SK-N-SH treated with all-trans-retinoic acid at 6 μM for 48 hours (cell line): Measurements from ENCODE around the gene TECTA.

Experiments used
- ATAC-seq: fragments of 200-7000 bp; cut with Tn5 transposase; 3 replicates; pipeline ENCODE4 v1.9.1; 2020; ENCODE audit warnings: mild to moderate bottlenecking, moderate library complexity
- ARNTL ChIP-seq: fragments of 450-650 bp; formaldehyde crosslinking; IDR thresholded peaks from 2 replicates; pipeline ENCODE4 v1.5.0; 2020; ENCODE audit warnings: low read depth, mild to moderate bottlenecking, moderate library complexity, borderline replicate concordance
- CREB5 ChIP-seq: fragments of 250-450 bp; sonication (Bioruptor Pico); IDR thresholded peaks from 2 replicates; pipeline ENCODE4 v1.5.1; 2020; ENCODE audit warnings: low read depth, mild to moderate bottlenecking, moderate library complexity
- CSDC2 ChIP-seq: fragments of 250-450 bp; sonication (Bioruptor Pico); IDR thresholded peaks from 2 replicates; pipeline ENCODE4 v1.5.0; 2020; ENCODE audit warnings: mild to moderate bottlenecking, moderate library complexity
- CSRNP3 ChIP-seq: fragments of 250-450 bp; sonication (Bioruptor Pico); IDR thresholded peaks from 2 replicates; pipeline ENCODE4 v1.5.1; 2021; ENCODE audit warnings: mild to moderate bottlenecking, moderate library complexity
- ESRRG ChIP-seq: fragments of 250-450 bp; sonication (Bioruptor Pico); IDR thresholded peaks from 2 replicates; pipeline ENCODE4 v1.6.1; 2021; ENCODE audit warnings: mild to moderate bottlenecking
- GLIS3 ChIP-seq: fragments of 250-450 bp; sonication (Bioruptor Pico); IDR thresholded peaks from 2 replicates; pipeline ENCODE4 v1.5.0; 2020; ENCODE audit warnings: mild to moderate bottlenecking, moderate library complexity
- ISL1 ChIP-seq: fragments of 250-450 bp; sonication (Bioruptor Pico); IDR thresholded peaks from 2 replicates; pipeline ENCODE4 v2.1.2; 2022; ENCODE audit warnings: mild to moderate bottlenecking, moderate library complexity
- OSR1 ChIP-seq: fragments of 250-450 bp; sonication (Bioruptor Pico); IDR thresholded peaks from 2 replicates; pipeline ENCODE4 v1.8.0; 2022; ENCODE audit warnings: moderate library complexity, mild to moderate bottlenecking, inconsistent platforms
- PATZ1 ChIP-seq: fragments of 250-450 bp; sonication (Bioruptor Pico); IDR thresholded peaks from 2 replicates; pipeline ENCODE4 v1.8.0; 2020; ENCODE audit warnings: mild to moderate bottlenecking, moderate library complexity, borderline replicate concordance
- RARB ChIP-seq: fragments of 250-450 bp; sonication (Bioruptor Pico); IDR thresholded peaks from 2 replicates; pipeline ENCODE4 v1.8.0; 2021; ENCODE audit warnings: mild to moderate bottlenecking, moderate library complexity
- SNAI2 ChIP-seq: fragments of 250-450 bp; sonication (Bioruptor Pico); IDR thresholded peaks from 2 replicates; pipeline ENCODE4 v1.5.0; 2020; ENCODE audit warnings: mild to moderate bottlenecking, moderate library complexity
- TCF4 ChIP-seq: fragments of 250-450 bp; sonication (Bioruptor Pico); IDR thresholded peaks from 2 replicates; pipeline ENCODE4 v1.8.0; 2021; ENCODE audit warnings: mild to moderate bottlenecking, moderate library complexity, borderline replicate concordance
- TOX ChIP-seq: fragments of 250-450 bp; sonication (Bioruptor Pico); IDR thresholded peaks from 2 replicates; pipeline ENCODE4 v1.8.0; 2021; ENCODE audit warnings: mild to moderate bottlenecking, moderate library complexity, borderline replicate concordance
- TSHZ2 ChIP-seq: fragments of 250-450 bp; sonication (Bioruptor Pico); IDR thresholded peaks from 2 replicates; pipeline ENCODE4 v1.5.0; 2020; ENCODE audit warnings: mild to moderate bottlenecking, moderate library complexity
- ZC3H10 ChIP-seq: fragments of 250-450 bp; sonication (Bioruptor Pico); IDR thresholded peaks from 2 replicates; pipeline ENCODE4 v1.5.1; 2021; ENCODE audit warnings: mild to moderate bottlenecking, moderate library complexity
- ZFP30 ChIP-seq: fragments of 450-650 bp; formaldehyde crosslinking; IDR thresholded peaks from 2 replicates; pipeline ENCODE4 v1.5.0; 2022; ENCODE audit warnings: mild to moderate bottlenecking, moderate library complexity
- ZNF565 ChIP-seq: fragments of 450-650 bp; formaldehyde crosslinking; conservative IDR thresholded peaks from 2 replicates; pipeline ENCODE4 v1.5.0; 2020; ENCODE audit warnings: low read depth, mild to moderate bottlenecking, moderate library complexity
- ZNF70 ChIP-seq: fragments of 450-650 bp; formaldehyde crosslinking; IDR thresholded peaks from 2 replicates; pipeline ENCODE4 v1.5.0; 2020; ENCODE audit warnings: mild to moderate bottlenecking, moderate library complexity
- ZNF8 ChIP-seq: fragments of 450-650 bp; formaldehyde crosslinking; IDR thresholded peaks from 2 replicates; pipeline ENCODE4 v1.5.0; 2020; ENCODE audit warnings: mild to moderate bottlenecking, moderate library complexity

The TECTA gene

GRCh38 chr11:121057922-121058321 is 43.1 kb upstream of the TECTA start:
- no peak for ATAC-seq

GRCh38 chr11:121058941-121059340 is 42.1 kb upstream of the TECTA start:
- no peak for ATAC-seq

More at GRCh38 chr11:121057922-121058321, 43.1 kb upstream of the TECTA start:
- TF ChIP-seq GLIS3 (no peak), CSRNP3 (CRISPR knock-in tag) (no peak), TOX (CRISPR knock-in tag) (no peak), ESRRG (CRISPR knock-in tag) (no peak)

GRCh38 chr11:121059605-121060004 is 41.4 kb upstream of the TECTA start:
- ATAC-seq = no peak

More at GRCh38 chr11:121058941-121059340, 42.1 kb upstream of the TECTA start:
- TF ChIP-seq GLIS3 (no peak), ZNF8 (CRISPR knock-in tag) (no peak), OSR1 (no peak), ESRRG (CRISPR knock-in tag) (no peak), CREB5 (CRISPR knock-in tag) (no peak), TOX (CRISPR knock-in tag) (no peak), ISL1 (CRISPR knock-in tag) (no peak), PATZ1 (CRISPR knock-in tag) (no peak), ARNTL (CRISPR knock-in tag) (no peak)

More at GRCh38 chr11:121059605-121060004, 41.4 kb upstream of the TECTA start:
- TF ChIP-seq CREB5 (CRISPR knock-in tag) (no peak), RARB (no peak), TSHZ2 (CRISPR knock-in tag) (no peak), ZFP30 (CRISPR knock-in tag) (no peak), TOX (CRISPR knock-in tag) (no peak), ESRRG (CRISPR knock-in tag) (no peak), CSDC2 (CRISPR knock-in tag) (no peak), PATZ1 (CRISPR knock-in tag) (no peak), ZC3H10 (CRISPR knock-in tag) (no peak), SNAI2 (CRISPR knock-in tag) (no peak), ARNTL (CRISPR knock-in tag) (no peak), ZNF70 (CRISPR knock-in tag) (no peak), ZNF565 (CRISPR knock-in tag) (no peak), TCF4 (CRISPR knock-in tag) (no peak)
